H1 (cell line): ENCODE results near the gene IL6R.

Source experiments
- JUND ChIP-seq: IDR thresholded peaks from 2 replicates; pipeline ENCODE4 v1.6.1; 2011; ENCODE audit warnings: mild to moderate bottlenecking, improper control_type of control experiment, low read length
- TBP ChIP-seq: IDR thresholded peaks from 2 replicates; pipeline ENCODE4 v1.6.1; 2011; ENCODE audit warnings: low read depth, low read length, improper control_type of control experiment

GRCh38 chr1:154360288-154360687, 44.9 kb upstream of the IL6R start:
- TF ChIP-seq JUND = no peak
- no peak for TF ChIP-seq TBP
